H1 (cell line): ENCODE data around the gene BPGM. TPM values are rescaled to one million over a fixed set of nuclear protein-coding genes. Genes with fewer than 3 reads are reported as not detected.

ENCODE experiments used
- CBX8 ChIP-seq: fragments of 300-800, 300-1000 bp; sonication (generic); IDR thresholded peaks from 2 replicates; pipeline ENCODE4 v1.7.1; 2016; ENCODE audit warnings: low read depth, low read length, borderline replicate concordance
- JUND ChIP-seq: IDR thresholded peaks from 2 replicates; pipeline ENCODE4 v1.6.1; 2011; ENCODE audit warnings: mild to moderate bottlenecking, improper control_type of control experiment, low read length
- KDM4A ChIP-seq: IDR thresholded peaks from one replicate; pipeline ENCODE4 v1.7.1; 2012; ENCODE audit warnings: low read depth, mild to moderate bottlenecking, moderate library complexity, low read length, inconsistent platforms; ENCODE audit not compliant: severe bottlenecking
- KDM5A ChIP-seq: fragments of 200-600 bp; IDR thresholded peaks from 2 replicates; pipeline ENCODE4 v1.7.1; 2012; ENCODE audit warnings: mild to moderate bottlenecking, low read length, inconsistent platforms, mixed read lengths
- PHF8 ChIP-seq: fragments of 200-600 bp; sonication (generic); conservative IDR thresholded peaks from 2 replicates; pipeline ENCODE4 v1.7.1; 2012; ENCODE audit warnings: low read depth, mild to moderate bottlenecking, inconsistent platforms, low read length, moderate library complexity
- polyA plus RNA-seq, 7 experiments: library from polyadenylated mRNA; depleted of rRNA in 3 of 7; stranded (reverse) in 5 of 7; unstranded in 2 of 7; fragments of >200 nt in 5 of 7; fragments of 200-250 nt in 2 of 7; gene quantifications; 1 replicate in 5 of 7; 2 replicates in 1 of 7; 4 replicates in 1 of 7; pipeline versions ENCODE4 v1.2.1 to v1.2.3, GENCODE V29; 2011 to 2013; ENCODE audit warnings: missing spikeins in 2 of 7, mixed read lengths in 2 of 7
- total RNA-seq: library from RNA; stranded (reverse); fragmentation: NEBNext Ultra II Directional; extraction: Animal tissue kit (Norgen Biotek cat#: 25700); gene quantifications from 2 replicates; pipeline ENCODE4 v1.2.1, GENCODE V29; 2021

BPGM gene
- total and polyA plus RNA-seq, 2 of the 8 experiments (the other 6 are each of a cell fraction or from before 2014, with no cell fraction given): 9.7 to 15.3 TPM

- TF ChIP-seq PHF8: no peak
- TF ChIP-seq KDM5A: no peak
- TF ChIP-seq CBX8: no peak
- TF ChIP-seq KDM4A: no peak
- no peak for TF ChIP-seq JUND
These were observed 2.6 kb downstream of the BPGM start (continued) for GRCh38 chr7:134649226-134649775.
